ENCODE measurements around the gene TUBB4A.

The TUBB4A gene

GRCh38 chr19:6479836-6480398 is 22.2 kb downstream of the TUBB4A start:
- peaks cover 9% of the 10 kb centered on the region for H3K27me3 ChIP-seq (ENCODE audit: insufficient read depth, insufficient read length)
- H3K9ac ChIP-seq (ENCODE audit: insufficient read length, low read depth) = no peak overlapping the region
- H3K4me3 ChIP-seq (ENCODE audit: insufficient read length, low read depth) = no peak overlapping the region
- no peak for TF ChIP-seq YY1 (IDR thresholded peaks at IDR 0.05; ENCODE audit: insufficient read depth, insufficient read length)
- no peak for TF ChIP-seq SUZ12 (IDR thresholded peaks at IDR 0.05; ENCODE audit: extremely low read depth, insufficient read depth, insufficient read length)
- TF ChIP-seq ZNF274 (IDR thresholded peaks at IDR 0.05; ENCODE audit: low read depth, low read length) = no peak
- H3K9me3 ChIP-seq (ENCODE audit: insufficient read depth, low read length) = no peaks in the 10 kb centered on the region
- H3K36me3 ChIP-seq (ENCODE audit: insufficient read depth, insufficient read length, low read length) = no peaks in the 10 kb centered on the region
- H3K4me1 ChIP-seq (ENCODE audit: insufficient read depth, insufficient read length) = peaks cover 32% of the 10 kb centered on the region
- DNase-seq (ENCODE audit: low read depth, low spot score) = no peak

- Histone ChIP-seq H3K4me3 (ENCODE audit: insufficient read length, low read depth) (no peak overlapping the region), H3K9me3 (ENCODE audit: insufficient read depth, low read length) (no peaks in the 10 kb centered on the region), H3K27me3 (ENCODE audit: insufficient read depth, insufficient read length) (peaks cover 17% of the 10 kb centered on the region), H3K4me1 (ENCODE audit: insufficient read depth, insufficient read length) (peaks cover 32% of the 10 kb centered on the region), H3K36me3 (ENCODE audit: insufficient read depth, insufficient read length, low read length) (no peaks in the 10 kb centered on the region), H3K9ac (ENCODE audit: insufficient read length, low read depth) (no peak overlapping the region)
- no peak for DNase-seq (ENCODE audit: low read depth, low spot score)
- TF ChIP-seq ZNF274 (IDR thresholded peaks at IDR 0.05; ENCODE audit: low read depth, low read length) (no peak), SUZ12 (IDR thresholded peaks at IDR 0.05; ENCODE audit: extremely low read depth, insufficient read depth, insufficient read length) (no peak), YY1 (IDR thresholded peaks at IDR 0.05; ENCODE audit: insufficient read depth, insufficient read length) (no peak)
These were observed 23.3 kb downstream of the TUBB4A start for GRCh38 chr19:6478815-6479214.

- TF ChIP-seq ZNF274 (IDR thresholded peaks at IDR 0.05; ENCODE audit: low read depth, low read length) = no peak
- no peak for TF ChIP-seq YY1 (IDR thresholded peaks at IDR 0.05; ENCODE audit: insufficient read depth, insufficient read length)
- no peak for TF ChIP-seq SUZ12 (IDR thresholded peaks at IDR 0.05; ENCODE audit: extremely low read depth, insufficient read depth, insufficient read length)
- DNase-seq (ENCODE audit: low read depth, low spot score) = no peak
These were observed 25.1 kb downstream of the TUBB4A start for GRCh38 chr19:6476896-6477431.

DNA sequence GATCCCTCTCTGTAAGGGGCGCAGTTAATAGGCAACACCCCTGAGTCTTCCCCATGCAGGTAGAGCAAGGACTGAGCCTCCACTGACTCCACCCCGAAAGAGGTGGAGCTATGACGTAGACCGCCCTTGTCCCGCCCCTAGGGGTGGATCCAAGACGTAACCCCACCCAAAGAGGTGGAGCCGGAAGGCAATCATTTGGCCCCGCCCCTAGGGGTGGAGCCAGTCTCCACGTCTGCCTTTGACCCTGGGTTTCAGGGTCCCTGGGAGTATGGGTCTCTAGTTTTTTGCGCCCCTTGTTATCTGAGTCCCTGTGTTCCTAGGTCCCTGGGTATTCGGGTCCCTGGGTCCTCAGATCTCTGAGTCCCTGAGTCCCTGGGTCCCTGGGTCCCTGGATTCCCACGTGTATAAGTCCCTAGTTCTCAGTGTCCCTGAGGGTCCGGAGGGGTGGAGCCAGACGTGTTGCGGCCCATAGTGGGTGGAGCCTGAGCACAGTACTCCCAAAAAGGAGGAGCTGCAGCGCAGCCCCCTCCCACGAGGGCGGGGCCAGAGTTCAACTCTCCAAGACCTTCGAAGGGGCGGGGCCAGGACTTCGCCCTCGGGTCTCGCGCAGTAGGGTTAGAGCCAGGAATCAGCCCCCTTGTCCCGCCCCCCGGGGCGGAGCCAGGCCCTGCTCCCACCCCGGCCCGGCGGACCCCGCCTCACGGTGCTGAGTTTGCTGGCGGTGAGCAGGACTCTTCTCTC is 25.8 kb downstream of the TUBB4A start:
- DNase-seq (ENCODE audit: low read depth, low spot score) = peak; percentile 99
- H3K9ac ChIP-seq (ENCODE audit: insufficient read length, low read depth) = peak overlapping the region; percentile 76
- H3K27me3 ChIP-seq (ENCODE audit: insufficient read depth, insufficient read length) = peaks cover 17% of the 10 kb centered on the region
- H3K4me1 ChIP-seq (ENCODE audit: insufficient read depth, insufficient read length) = peaks cover 27% of the 10 kb centered on the region
- TF ChIP-seq ZNF274 (IDR thresholded peaks at IDR 0.05; ENCODE audit: low read depth, low read length) (no peak), YY1 (IDR thresholded peaks at IDR 0.05; ENCODE audit: insufficient read depth, insufficient read length) (no peak), SUZ12 (IDR thresholded peaks at IDR 0.05; ENCODE audit: extremely low read depth, insufficient read depth, insufficient read length) (no peak)
- H3K9me3 ChIP-seq (ENCODE audit: insufficient read depth, low read length) = no peaks in the 10 kb centered on the region
- H3K4me3 ChIP-seq (ENCODE audit: insufficient read length, low read depth) = peak overlapping the region; percentile 79
- H3K36me3 ChIP-seq (ENCODE audit: insufficient read depth, insufficient read length, low read length) = no peaks in the 10 kb centered on the region

More at GRCh38 chr19:6476896-6477431, 25.1 kb downstream of the TUBB4A start:
- peak overlapping the region; percentile 76 for H3K9ac ChIP-seq (ENCODE audit: insufficient read length, low read depth)
- H3K9me3 ChIP-seq (ENCODE audit: insufficient read depth, low read length) = no peaks in the 10 kb centered on the region
- H3K4me3 ChIP-seq (ENCODE audit: insufficient read length, low read depth) = peak overlapping the region; percentile 70
- no peaks in the 10 kb centered on the region for H3K36me3 ChIP-seq (ENCODE audit: insufficient read depth, insufficient read length, low read length)
- peaks cover 31% of the 10 kb centered on the region for H3K4me1 ChIP-seq (ENCODE audit: insufficient read depth, insufficient read length)
- H3K27me3 ChIP-seq (ENCODE audit: insufficient read depth, insufficient read length) = peaks cover 17% of the 10 kb centered on the region

DNA sequence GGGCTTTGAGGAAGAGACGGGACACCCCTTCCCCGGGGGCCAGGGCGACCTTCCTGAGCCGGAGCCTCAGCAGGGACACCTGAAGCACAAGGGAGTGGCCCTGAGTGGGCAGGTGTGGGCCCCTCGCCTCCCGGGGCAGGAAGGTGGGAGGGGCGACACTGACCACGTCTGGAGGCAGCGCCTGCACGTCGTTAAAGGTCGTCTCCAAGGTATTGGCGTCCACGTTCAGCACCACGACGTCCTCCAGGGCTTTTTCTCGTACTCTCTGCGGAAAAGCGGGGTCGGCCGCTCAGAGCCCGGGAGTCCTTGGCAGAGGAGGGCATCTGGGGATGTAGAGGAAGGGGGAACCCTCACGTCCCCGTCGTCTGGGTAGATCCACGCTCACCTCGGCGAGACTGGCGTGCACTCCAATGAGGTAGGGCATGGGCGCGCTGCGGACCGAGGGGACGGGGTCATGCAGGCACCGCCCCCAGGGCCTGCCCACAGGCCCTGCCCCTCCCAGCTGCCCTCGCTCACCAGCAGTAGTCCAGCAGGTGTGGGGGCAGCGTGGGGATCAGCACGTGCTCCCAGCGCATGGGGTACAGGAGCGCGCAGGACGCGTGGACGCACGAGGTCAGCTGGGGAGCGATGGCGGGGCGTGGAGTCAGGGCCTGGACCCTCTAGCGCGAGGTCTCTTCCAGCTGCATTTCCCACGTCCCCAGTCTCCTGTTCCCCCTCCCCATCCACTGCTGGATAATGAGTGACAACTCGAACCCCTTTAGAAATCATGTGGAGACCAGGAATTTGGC is 26.6 kb downstream of the TUBB4A start:
- Histone ChIP-seq H3K36me3 (ENCODE audit: insufficient read depth, insufficient read length, low read length) (no peaks in the 10 kb centered on the region), H3K27me3 (ENCODE audit: insufficient read depth, insufficient read length) (peaks cover 17% of the 10 kb centered on the region), H3K9ac (ENCODE audit: insufficient read length, low read depth) (peak overlapping the region; percentile 66), H3K9me3 (ENCODE audit: insufficient read depth, low read length) (no peaks in the 10 kb centered on the region), H3K4me1 (ENCODE audit: insufficient read depth, insufficient read length) (peaks cover 23% of the 10 kb centered on the region), H3K4me3 (ENCODE audit: insufficient read length, low read depth) (peak overlapping the region; percentile 79)
- no peak for DNase-seq (ENCODE audit: low read depth, low spot score)
- TF ChIP-seq SUZ12 (IDR thresholded peaks at IDR 0.05; ENCODE audit: extremely low read depth, insufficient read depth, insufficient read length) (no peak), YY1 (IDR thresholded peaks at IDR 0.05; ENCODE audit: insufficient read depth, insufficient read length) (no peak), ZNF274 (IDR thresholded peaks at IDR 0.05; ENCODE audit: low read depth, low read length) (no peak)

- TF ChIP-seq YY1 (IDR thresholded peaks at IDR 0.05; ENCODE audit: insufficient read depth, insufficient read length) = no peak
- TF ChIP-seq SUZ12 (IDR thresholded peaks at IDR 0.05; ENCODE audit: extremely low read depth, insufficient read depth, insufficient read length) = no peak
- TF ChIP-seq ZNF274 (IDR thresholded peaks at IDR 0.05; ENCODE audit: low read depth, low read length) = no peak
- Histone ChIP-seq H3K9me3 (ENCODE audit: insufficient read depth, low read length) (no peaks in the 10 kb centered on the region), H3K36me3 (ENCODE audit: insufficient read depth, insufficient read length, low read length) (no peaks in the 10 kb centered on the region), H3K27me3 (ENCODE audit: insufficient read depth, insufficient read length) (peaks cover 17% of the 10 kb centered on the region), H3K4me1 (ENCODE audit: insufficient read depth, insufficient read length) (peaks cover 13% of the 10 kb centered on the region), H3K9ac (ENCODE audit: insufficient read length, low read depth) (no peak overlapping the region), H3K4me3 (ENCODE audit: insufficient read length, low read depth) (no peak overlapping the region)
- no peak for DNase-seq (ENCODE audit: low read depth, low spot score)
These were observed 28.5 kb downstream of the TUBB4A start for GRCh38 chr19:6473647-6474046.
